ENCODE results near the gene UBE2I.

DNA sequence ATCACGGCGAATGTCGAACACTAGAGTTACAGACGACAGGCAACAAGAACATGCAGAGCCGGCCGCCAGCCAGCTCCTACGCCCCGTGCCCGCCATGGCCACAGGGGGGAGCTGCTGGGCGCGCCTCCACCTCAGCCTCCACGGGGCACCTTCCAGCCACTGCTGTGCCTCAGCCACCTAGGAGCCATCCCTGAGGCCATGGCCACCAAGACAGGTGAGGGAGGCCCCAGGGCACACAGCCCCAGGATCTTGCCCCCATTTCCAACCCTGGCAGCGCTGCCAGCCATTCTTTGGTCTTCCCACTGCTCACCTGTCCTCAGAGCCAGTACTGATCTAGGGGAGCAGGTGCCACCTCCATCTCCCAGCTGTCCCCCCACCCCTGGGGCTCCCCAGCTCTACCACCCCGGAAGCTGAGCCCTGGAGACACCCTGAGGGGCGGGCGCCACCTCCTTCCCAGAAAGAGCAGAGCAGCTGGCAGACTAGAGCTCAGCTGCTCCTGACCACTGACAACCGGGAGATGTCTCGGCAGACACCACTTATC is 54.1 kb downstream of the UBE2I start:
- TF ChIP-seq ZNF274 (IDR thresholded peaks at IDR 0.05; ENCODE audit: low read depth, low read length) (no peak), SUZ12 (IDR thresholded peaks at IDR 0.05; ENCODE audit: extremely low read depth, insufficient read depth, insufficient read length) (no peak), YY1 (IDR thresholded peaks at IDR 0.05; ENCODE audit: insufficient read depth, insufficient read length) (no peak)
